ENCODE measurements around the gene CYP2U1.
"Not testable (repeated sequence)": the region's sequence is repeated elsewhere in the genome, so short reads cannot be mapped to it uniquely, and the experiment has no call there.

Gene CYP2U1

GRCh38 chr4:107922486-107923473, 8.6 kb upstream of the CYP2U1 start:
- no peak for FAIRE-seq

GRCh38 chr4:107925713-107926112, 5.6 kb upstream of the CYP2U1 start:
- FAIRE-seq: not testable (repeated sequence)

GRCh38 chr4:107926875-107927274, 4.5 kb upstream of the CYP2U1 start:
- not testable (repeated sequence) for FAIRE-seq

GRCh38 chr4:107931775-107932321, 499 bp downstream of the CYP2U1 start:
- no peak for FAIRE-seq

- FAIRE-seq: no peak
Measured at GRCh38 chr4:107935246-107935645, 3.9 kb downstream of the CYP2U1 start.

- FAIRE-seq: no peak
Measured at GRCh38 chr4:107937040-107937439, 5.7 kb downstream of the CYP2U1 start.

GRCh38 chr4:107939307-107939706, 8.0 kb downstream of the CYP2U1 start:
- FAIRE-seq: no peak

GRCh38 chr4:107945809-107946208, 14.5 kb downstream of the CYP2U1 start:
- FAIRE-seq: no peak

GRCh38 chr4:107950746-107951540, 19.6 kb downstream of the CYP2U1 start:
- no peak for FAIRE-seq

- FAIRE-seq: no peak
Measured at GRCh38 chr4:107951551-107951950, 20.2 kb downstream of the CYP2U1 start.

GRCh38 chr4:107956011-107956410, 24.7 kb downstream of the CYP2U1 start:
- no peak for FAIRE-seq

- FAIRE-seq: no peak
Measured at GRCh38 chr4:107966903-107967302, 35.6 kb downstream of the CYP2U1 start.

GRCh38 chr4:107967519-107967918, 36.2 kb downstream of the CYP2U1 start:
- not testable (repeated sequence) for FAIRE-seq

GRCh38 chr4:107967921-107968320, 36.6 kb downstream of the CYP2U1 start:
- not testable (repeated sequence) for FAIRE-seq

- FAIRE-seq: no peak
Measured at GRCh38 chr4:107970063-107970798, 38.9 kb downstream of the CYP2U1 start.

- no peak for FAIRE-seq
Measured at GRCh38 chr4:107972605-107973004, 41.3 kb downstream of the CYP2U1 start.

- FAIRE-seq: no peak
Measured at GRCh38 chr4:107974523-107974922, 43.2 kb downstream of the CYP2U1 start.

GRCh38 chr4:107977482-107977881, 46.1 kb downstream of the CYP2U1 start:
- no peak for FAIRE-seq

- no peak for FAIRE-seq
Measured at GRCh38 chr4:107977966-107978705, 46.8 kb downstream of the CYP2U1 start.

- no peak for FAIRE-seq
Measured at GRCh38 chr4:107978716-107979451, 47.5 kb downstream of the CYP2U1 start.

All from TTC549 (cell line).